HG03439 (cell line): ENCODE measurements around the gene CRACDL.

Experiments
- ATAC-seq: cut with Tn5 transposase; IDR thresholded peaks from one replicate; pipeline ENCODE4 v1.9.1; 2021; ENCODE audit warnings: mild to moderate bottlenecking, moderate library complexity; ENCODE audit not compliant: unreplicated experiment

The CRACDL gene

GRCh38 chr2:98867539-98868309 is 68.3 kb downstream of the CRACDL start:
- no peak for ATAC-seq

GRCh38 chr2:98866033-98866432 is 70.0 kb downstream of the CRACDL start:
- no peak for ATAC-seq

GRCh38 chr2:98861601-98862000 is 74.4 kb downstream of the CRACDL start:
- ATAC-seq: no peak

GRCh38 chr2:98859323-98859722 is 76.7 kb downstream of the CRACDL start:
- no peak for ATAC-seq

GRCh38 chr2:98857001-98857400 is 79.0 kb downstream of the CRACDL start:
- no peak for ATAC-seq

GRCh38 chr2:98854682-98855081 is 81.3 kb downstream of the CRACDL start:
- ATAC-seq: no peak

- no peak for ATAC-seq
Measured at GRCh38 chr2:98852932-98853331, 83.1 kb downstream of the CRACDL start.

- no peak for ATAC-seq
Measured at GRCh38 chr2:98850074-98850473, 86.0 kb downstream of the CRACDL start.

- no peak for ATAC-seq
Measured at GRCh38 chr2:98849113-98849512, 86.9 kb downstream of the CRACDL start.

GRCh38 chr2:98847853-98848252 is 88.2 kb downstream of the CRACDL start:
- no peak for ATAC-seq

GRCh38 chr2:98846041-98846440 is 90.0 kb downstream of the CRACDL start:
- no peak for ATAC-seq

- no peak for ATAC-seq
Measured at GRCh38 chr2:98842136-98842535, 93.9 kb downstream of the CRACDL start.

- ATAC-seq: no peak
Measured at GRCh38 chr2:98839292-98839691, 96.7 kb downstream of the CRACDL start.

- ATAC-seq: no peak
Measured at GRCh38 chr2:98835831-98836385, 100.1 kb downstream of the CRACDL start.

- no peak for ATAC-seq
Measured at GRCh38 chr2:98833917-98834263, 102.1 kb downstream of the CRACDL start.

GRCh38 chr2:98833172-98833916 is 102.7 kb downstream of the CRACDL start:
- ATAC-seq: no peak

GRCh38 chr2:98832172-98832571 is 103.9 kb downstream of the CRACDL start:
- no peak for ATAC-seq

- no peak for ATAC-seq
Measured at GRCh38 chr2:98830571-98831145, 105.4 kb downstream of the CRACDL start.

- no peak for ATAC-seq
Measured at GRCh38 chr2:98829581-98830270, 106.3 kb downstream of the CRACDL start.

- ATAC-seq: no peak
Measured at GRCh38 chr2:98828793-98829371, 107.1 kb downstream of the CRACDL start.

GRCh38 chr2:98828369-98828744 is 107.7 kb downstream of the CRACDL start:
- ATAC-seq: no peak
